Heart right ventricle (tissue), 16 donors: ENCODE measurements around the gene RNASE7. TPM values are rescaled to one million over a fixed set of nuclear protein-coding genes. Genes with fewer than 3 reads are reported as not detected.

ENCODE experiments used
- ATAC-seq, 8 donors: fragments of 200-7000 bp; cut with Tn5 transposase; one replicate each; pipeline ENCODE4 v1.9.1; 2020; ENCODE audit warnings: mild to moderate bottlenecking in 8 of 8, moderate library complexity in 8 of 8, moderate number of reproducible peaks in 1 of 8
- DNase-seq, 2 donors: peaks; one replicate each; pipeline ENCODE4 v3.0.0-alpha.2; 2020
- H3K27ac ChIP-seq, 10 donors: fragments of 200-600 bp; sonication (generic) in 2 of 10; one replicate each; pipeline versions ENCODE4 v1.5.0 to v1.8.0; 2020 to 2022; ENCODE audit warnings: mild to moderate bottlenecking in 3 of 10
- H3K27me3 ChIP-seq, 7 donors: fragments of 200-600 bp; one replicate each; pipeline ENCODE4 v1.8.0; 2021 to 2022; ENCODE audit warnings: mild to moderate bottlenecking in 2 of 7
- H3K36me3 ChIP-seq, 9 donors: fragments of 200-600 bp; sonication (generic) in 1 of 9; one replicate each; pipeline versions ENCODE4 v1.5.0 to v1.8.0; 2020 to 2022; ENCODE audit warnings: mild to moderate bottlenecking in 2 of 9
- H3K4me1 ChIP-seq, 9 donors: fragments of 200-600 bp; sonication (generic) in 1 of 9; one replicate each; pipeline versions ENCODE4 v1.5.0 to v1.8.0; 2020 to 2022; ENCODE audit warnings: mild to moderate bottlenecking in 4 of 9
- H3K4me3 ChIP-seq, 10 donors: fragments of 200-600 bp; sonication (generic) in 2 of 10; one replicate each; pipeline versions ENCODE4 v1.5.0 to v1.8.0; 2020 to 2022; ENCODE audit warnings: mild to moderate bottlenecking in 7 of 10, moderate library complexity in 2 of 10
- H3K9me3 ChIP-seq, 11 donors: fragments of 200-600 bp in 10 of 11; sonication (generic) in 2 of 11; one replicate each; pipeline versions ENCODE4 v1.5.0 to v1.8.0; 2013 to 2022; ENCODE audit warnings: mild to moderate bottlenecking in 2 of 11, control low read depth in 1 of 11, moderate library complexity in 1 of 11
- WGBS, 2 donors: extraction: QIAGEN DNeasy Blood & Tissue Kit; methylation state at CpG; one replicate each; pipeline ENCODE4 v1.1.7; 2013; ENCODE audit warnings: inconsistent platforms in 1 of 2; 5-methylcytosine and 5-hydroxymethylcytosine counted together
- intact Hi-C, 10 donors: fragments of 100-400 bp; cut with DNase I; formaldehyde crosslinking; loops; one replicate each; pipeline versions ENCODE4 v1.11.1 to v1.14.2; 2022
- polyA plus RNA-seq, 2 donors: library from polyadenylated mRNA; stranded (reverse); fragments of 200-250 nt; gene quantifications; one replicate each; pipeline ENCODE4 v1.2.3, GENCODE V29; 2013
- total RNA-seq, 10 donors: library from RNA; stranded (reverse); fragmentation: NEBNext Ultra II Directional in 3 of 10; extraction: Animal tissue kit (Norgen Biotek cat#: 25700) in 3 of 10; gene quantifications; one replicate each; pipeline versions ENCODE4 v1.2.1 to v1.2.4, GENCODE V29; 2021 to 2023
- TF ChIP-seq, protein P1 (sequence below), 9 donors: fragments of 200-600 bp; sonication (generic) in 2 of 9; IDR thresholded peaks; one replicate each; pipeline versions ENCODE4 v1.5.0 to v1.8.0; 2021 to 2022; ENCODE audit warnings: antibody characterized with exemption in 9 of 9, mild to moderate bottlenecking in 5 of 9, moderate library complexity in 1 of 9
- donor health status: Arrhythmogenic right ventricular cardiomyopathy.
- donor health status: ischemic (EF 13 %, LVEDD 7.1; RV severe dilation, severe dysfunction).
- donor health status: healthy with polysubstance abuse.
- donor health status: DM: no; HTN: yes; CAD: no.
- donor health status: DM: no; HTN: no; CAD: no.
- donor health status: ischemic (EF 25% LVEDD 6.9; RV normal size, moderate dysfunction).
- donor health status: ischemic (EF 25% LVEDD 5.7; RV mildly dilated, moderate dysfunction).
- donor health status: healthy.
- donor health status: DM: yes; HTN: yes; CAD: no.
- donor health status: Ischemic cardiomyopathy.
- donor health status: ischemic (EF 35%, LVEDD 5.7; RV mildly dilated, moderate dysfunction).
- donor health status: nonischemic (EF 11% LVEDD 7.7; RV severe dilation, severe dysfunction).
- donor health status: DM: yes; HTN: yes; CAD: no.
- donor health status: PGD.
- donor health status: ischemic (EF 29% LVEDD 5.4; RV normal size, mild dysfunction).
- donor health status: nonischemic (EF 23%, LVEDD 6.1; RV moderate dilation, normal function).

Gene RNASE7
- total and polyA plus RNA-seq, 12 donors = 0.03 TPM; not detected in 11

GRCh38 chr14:21055432-21056117, 13.4 kb downstream of the RNASE7 start:
- TF ChIP-seq, protein P1, sequence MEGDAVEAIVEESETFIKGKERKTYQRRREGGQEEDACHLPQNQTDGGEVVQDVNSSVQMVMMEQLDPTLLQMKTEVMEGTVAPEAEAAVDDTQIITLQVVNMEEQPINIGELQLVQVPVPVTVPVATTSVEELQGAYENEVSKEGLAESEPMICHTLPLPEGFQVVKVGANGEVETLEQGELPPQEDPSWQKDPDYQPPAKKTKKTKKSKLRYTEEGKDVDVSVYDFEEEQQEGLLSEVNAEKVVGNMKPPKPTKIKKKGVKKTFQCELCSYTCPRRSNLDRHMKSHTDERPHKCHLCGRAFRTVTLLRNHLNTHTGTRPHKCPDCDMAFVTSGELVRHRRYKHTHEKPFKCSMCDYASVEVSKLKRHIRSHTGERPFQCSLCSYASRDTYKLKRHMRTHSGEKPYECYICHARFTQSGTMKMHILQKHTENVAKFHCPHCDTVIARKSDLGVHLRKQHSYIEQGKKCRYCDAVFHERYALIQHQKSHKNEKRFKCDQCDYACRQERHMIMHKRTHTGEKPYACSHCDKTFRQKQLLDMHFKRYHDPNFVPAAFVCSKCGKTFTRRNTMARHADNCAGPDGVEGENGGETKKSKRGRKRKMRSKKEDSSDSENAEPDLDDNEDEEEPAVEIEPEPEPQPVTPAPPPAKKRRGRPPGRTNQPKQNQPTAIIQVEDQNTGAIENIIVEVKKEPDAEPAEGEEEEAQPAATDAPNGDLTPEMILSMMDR (IDR thresholded peaks at IDR 0.05) = no peak
- H3K4me1 ChIP-seq = peaks cover 0 to 10% (median 0%) of the 10 kb centered on the region in 9 donors
- H3K36me3 ChIP-seq = no peaks in the 10 kb centered on the region
- no peaks in the 10 kb centered on the region for H3K27me3 ChIP-seq
- no peaks in the 10 kb centered on the region for H3K9me3 ChIP-seq
- intact Hi-C loops = loop anchor here in 1 of 10 donors (10.0 kb wide), 1 partner anchor 511 kb away; no protein-coding TSS in a partner anchor
- no peak overlapping the region for H3K27ac ChIP-seq
- 71 to 77% methylated on average over 5 of the region's 5 CpGs for WGBS, 2 donors
- ATAC-seq (no peak), DNase-seq (no peak)
- H3K4me3 ChIP-seq = no peak overlapping the region

DNA sequence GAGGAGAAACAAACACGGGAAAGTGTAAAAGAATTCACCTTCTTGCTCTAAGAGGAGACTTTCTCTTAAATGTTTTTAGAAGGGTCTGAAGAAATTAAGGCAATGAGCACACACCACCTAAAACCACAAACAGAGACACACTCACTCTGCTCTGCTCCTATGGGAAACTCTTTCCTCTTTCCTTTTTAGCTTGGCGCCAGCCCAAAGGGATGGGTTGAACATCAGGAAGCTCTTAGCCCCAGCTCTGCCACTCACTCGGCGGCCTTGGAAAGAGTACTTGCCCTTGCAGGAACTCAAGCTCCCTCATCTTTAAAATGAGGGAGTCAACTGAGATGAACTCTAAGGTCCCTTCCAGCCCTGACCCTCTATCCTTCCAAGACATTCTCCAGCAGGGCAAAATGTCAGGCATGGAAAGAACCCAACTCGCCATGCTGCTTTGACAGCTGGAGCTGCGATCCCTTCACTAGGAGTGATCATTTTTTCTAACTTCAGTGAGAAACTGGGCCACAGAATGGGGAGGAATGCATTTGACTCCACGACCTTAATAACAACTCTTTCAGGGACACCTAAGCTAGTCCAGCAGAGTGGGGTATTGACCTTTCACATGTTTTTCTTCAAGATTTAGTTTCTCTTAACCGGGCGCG, 14.5 kb downstream of the RNASE7 start:
- intact Hi-C loops = loop anchor here in 1 of 10 donors (10.0 kb wide), 1 partner anchor 512 kb away; no protein-coding TSS in a partner anchor
- DNase-seq = no peak
- Histone ChIP-seq H3K4me3 (no peak overlapping the region), H3K9me3 (no peaks in the 10 kb centered on the region), H3K36me3 (no peaks in the 10 kb centered on the region), H3K27me3 (no peaks in the 10 kb centered on the region), H3K4me1 (peaks cover 0 to 10% (median 0%) of the 10 kb centered on the region in 9 donors), H3K27ac (no peak overlapping the region)
- ATAC-seq = peak in 1 of 8 donors; percentile 43
- TF ChIP-seq, protein P1 (IDR thresholded peaks at IDR 0.05) = no peak
- WGBS, 2 donors = 78% methylated on average over 10 of the region's 10 CpGs

DNA sequence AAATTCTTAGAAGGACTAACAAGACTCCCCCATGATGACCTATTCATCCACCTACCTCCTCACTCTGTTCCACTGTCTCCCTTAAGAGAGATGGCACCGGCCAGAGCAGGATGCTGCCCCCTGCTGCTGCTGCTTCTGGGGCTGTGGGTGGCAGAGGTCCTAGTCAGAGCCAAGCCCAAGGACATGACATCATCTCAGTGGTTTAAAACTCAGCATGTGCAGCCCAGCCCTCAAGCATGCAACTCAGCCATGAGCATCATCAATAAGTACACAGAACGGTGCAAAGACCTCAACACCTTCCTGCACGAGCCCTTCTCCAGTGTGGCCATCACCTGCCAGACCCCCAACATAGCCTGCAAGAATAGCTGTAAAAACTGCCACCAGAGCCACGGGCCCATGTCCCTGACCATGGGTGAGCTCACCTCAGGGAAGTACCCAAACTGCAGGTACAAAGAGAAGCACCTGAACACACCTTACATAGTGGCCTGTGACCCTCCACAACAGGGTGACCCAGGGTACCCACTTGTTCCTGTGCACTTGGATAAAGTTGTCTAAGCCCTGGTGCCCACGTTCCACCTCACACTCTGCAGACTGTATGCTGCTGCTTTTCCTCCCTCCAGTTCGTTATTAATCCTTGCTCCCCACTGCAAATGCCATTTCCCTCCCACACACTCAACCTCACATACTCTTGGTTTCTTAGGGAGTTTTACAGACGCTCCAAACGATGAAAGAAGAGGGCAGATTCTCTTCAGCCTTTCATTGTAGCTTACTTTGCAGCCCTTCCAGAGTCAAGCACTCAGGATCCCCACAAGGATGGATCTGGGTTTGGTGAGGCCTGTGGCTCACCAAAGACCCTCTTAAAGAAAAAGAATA, 15.9 kb downstream of the RNASE7 start, which contains the start of gene RNASE8:
Gene RNASE8 (plus strand): TSS at position 20 of the 873 bp plus-strand sequence. CDS start 71 bp downstream, at position 91.
- Histone ChIP-seq H3K27me3 (no peaks in the 10 kb centered on the region), H3K4me1 (peaks cover 0 to 10% (median 2%) of the 10 kb centered on the region in 9 donors), H3K36me3 (no peaks in the 10 kb centered on the region), H3K27ac (no peak within 1 kb of the TSS), H3K4me3 (no peak within 1 kb of the TSS), H3K9me3 (no peaks in the 10 kb centered on the region)
- WGBS, 2 donors = 66 to 77% methylated on average over 8 of the region's 8 CpGs
- intact Hi-C loops = loop anchor here in 1 of 10 donors (10.0 kb wide), 1 partner anchor 513 kb away; no protein-coding TSS in a partner anchor
- ATAC-seq (peak in 1 of 8 donors; percentile 43), DNase-seq (no peak)
- TF ChIP-seq, protein P1 (IDR thresholded peaks at IDR 0.05) = peak in 2 of 9 donors; percentile 9 to 14

- Histone ChIP-seq H3K4me1 (peaks cover 0 to 16% (median 9%) of the 10 kb centered on the region in 9 donors), H3K4me3 (no peak overlapping the region), H3K9me3 (no peaks in the 10 kb centered on the region), H3K27me3 (no peaks in the 10 kb centered on the region), H3K36me3 (no peaks in the 10 kb centered on the region), H3K27ac (no peak overlapping the region)
- DNase-seq (no peak), ATAC-seq (no peak)
- intact Hi-C loops = loop anchor here in 1 of 10 donors (10.0 kb wide), 1 partner anchor 514 kb away; no protein-coding TSS in a partner anchor
- TF ChIP-seq, protein P1 (IDR thresholded peaks at IDR 0.05) = no peak
- WGBS, 2 donors = 87 to 88% methylated on average over 5 of the region's 5 CpGs
These were observed 16.7 kb downstream of the RNASE7 start for GRCh38 chr14:21058903-21059302.
